ENCODE results near the gene SPRED3.

SPRED3 gene

GRCh38 chr19:38430931-38431330 is 42.4 kb downstream of the SPRED3 start:
- Histone ChIP-seq H2AFZ (ENCODE audit: low read depth, low read length) (no peak overlapping the region), H4K20me1 (ENCODE audit: insufficient read depth, low read length) (no peaks in the 10 kb centered on the region), H3K79me2 (ENCODE audit: low read length) (peaks cover under 1% of the 10 kb centered on the region; the same call in 1 of the 2 replicates), H3K4me2 (ENCODE audit: low read length) (no peak overlapping the region), H3K27me3 (ENCODE audit: low read depth, low read length) (no peaks in the 10 kb centered on the region), H3K4me1 (ENCODE audit: low read length) (peaks cover 49% of the 10 kb centered on the region), H3K36me3 (replicated peaks; ENCODE audit: low read depth, low read length) (no peaks in the 10 kb centered on the region), H3K27ac (ENCODE audit: low read length) (no peak overlapping the region), H3K4me3 (ENCODE audit: low read length) (no peak overlapping the region), H3K9ac (ENCODE audit: low read length) (no peak overlapping the region), H3K9me3 (ENCODE audit: insufficient read depth, low read length) (no peaks in the 10 kb centered on the region)
- TF ChIP-seq EZH2phosphoT487 (IDR thresholded peaks at IDR 0.05; ENCODE audit: low read depth) (no peak), CTCF (IDR thresholded peaks at IDR 0.05; ENCODE audit: low read depth, low read length) (no peak)

- no peak within 1 kb of the TSS for H3K27ac ChIP-seq (ENCODE audit: low read length)
- H3K4me2 ChIP-seq (ENCODE audit: low read length) = peak within 1 kb of the TSS; percentile 75
- no peaks in the 10 kb centered on the region for H3K36me3 ChIP-seq (replicated peaks; ENCODE audit: low read depth, low read length)
- peak within 1 kb of the TSS; percentile 60 for H3K9ac ChIP-seq (ENCODE audit: low read length)
- H3K4me1 ChIP-seq (ENCODE audit: low read length) = peaks cover 45% of the 10 kb centered on the region
- H2AFZ ChIP-seq (ENCODE audit: low read depth, low read length) = peak within 1 kb of the TSS; percentile 40; the same call in 1 of the 2 replicates
- no peak for TF ChIP-seq CTCF (IDR thresholded peaks at IDR 0.05; ENCODE audit: low read depth, low read length)
- TF ChIP-seq EZH2phosphoT487 (IDR thresholded peaks at IDR 0.05; ENCODE audit: low read depth) = no peak
- H3K9me3 ChIP-seq (ENCODE audit: insufficient read depth, low read length) = no peaks in the 10 kb centered on the region
- no peaks in the 10 kb centered on the region for H4K20me1 ChIP-seq (ENCODE audit: insufficient read depth, low read length)
- H3K27me3 ChIP-seq (ENCODE audit: low read depth, low read length) = no peaks in the 10 kb centered on the region
- H3K4me3 ChIP-seq (ENCODE audit: low read length) = peak within 1 kb of the TSS; percentile 77
- no peaks in the 10 kb centered on the region for H3K79me2 ChIP-seq (ENCODE audit: low read length)
Measured at GRCh38 chr19:38433268-38433733, 44.8 kb downstream of the SPRED3 start, which contains the start of gene RYR1. RYR1 (plus strand) TSS chr19:38433691; CDS start chr19:38433830, 139 bp downstream.

GRCh38 chr19:38434549-38435051 is 46.1 kb downstream of the SPRED3 start:
- no peaks in the 10 kb centered on the region for H3K79me2 ChIP-seq (ENCODE audit: low read length)
- TF ChIP-seq CTCF (IDR thresholded peaks at IDR 0.05; ENCODE audit: low read depth, low read length) (no peak), EZH2phosphoT487 (IDR thresholded peaks at IDR 0.05; ENCODE audit: low read depth) (no peak)
- no peak overlapping the region for H3K27ac ChIP-seq (ENCODE audit: low read length)
- H3K36me3 ChIP-seq (replicated peaks; ENCODE audit: low read depth, low read length) = no peaks in the 10 kb centered on the region
- H4K20me1 ChIP-seq (ENCODE audit: insufficient read depth, low read length) = no peaks in the 10 kb centered on the region
- no peaks in the 10 kb centered on the region for H3K27me3 ChIP-seq (ENCODE audit: low read depth, low read length)
- H3K4me1 ChIP-seq (ENCODE audit: low read length) = peaks cover 32% of the 10 kb centered on the region
- H3K4me2 ChIP-seq (ENCODE audit: low read length) = peak overlapping the region; percentile 67
- H3K9me3 ChIP-seq (ENCODE audit: insufficient read depth, low read length) = no peaks in the 10 kb centered on the region
- H2AFZ ChIP-seq (ENCODE audit: low read depth, low read length) = no peak overlapping the region
- peak overlapping the region; percentile 33; the same call in 1 of the 2 replicates for H3K9ac ChIP-seq (ENCODE audit: low read length)
- peak overlapping the region; percentile 77 for H3K4me3 ChIP-seq (ENCODE audit: low read length)

- no peaks in the 10 kb centered on the region for H3K9me3 ChIP-seq (ENCODE audit: insufficient read depth, low read length)
- H3K9ac ChIP-seq (ENCODE audit: low read length) = no peak overlapping the region
- H2AFZ ChIP-seq (ENCODE audit: low read depth, low read length) = no peak overlapping the region
- no peaks in the 10 kb centered on the region for H3K79me2 ChIP-seq (ENCODE audit: low read length)
- no peak overlapping the region for H3K4me3 ChIP-seq (ENCODE audit: low read length)
- no peak overlapping the region for H3K4me2 ChIP-seq (ENCODE audit: low read length)
- TF ChIP-seq CTCF (IDR thresholded peaks at IDR 0.05; ENCODE audit: low read depth, low read length) (no peak), EZH2phosphoT487 (IDR thresholded peaks at IDR 0.05; ENCODE audit: low read depth) (no peak)
- no peaks in the 10 kb centered on the region for H3K36me3 ChIP-seq (replicated peaks; ENCODE audit: low read depth, low read length)
- no peaks in the 10 kb centered on the region for H3K27me3 ChIP-seq (ENCODE audit: low read depth, low read length)
- H4K20me1 ChIP-seq (ENCODE audit: insufficient read depth, low read length) = no peaks in the 10 kb centered on the region
- H3K4me1 ChIP-seq (ENCODE audit: low read length) = peaks cover 41% of the 10 kb centered on the region
- H3K27ac ChIP-seq (ENCODE audit: low read length) = no peak overlapping the region
Measured at GRCh38 chr19:38437295-38437694, 48.8 kb downstream of the SPRED3 start.
